ENCODE data around the gene KIAA1328. TPM values are rescaled to one million over a fixed set of nuclear protein-coding genes. Genes with fewer than 3 reads are reported as not detected.
A peak's percentile ranks its signal among the peaks of the same experiment; 100 is the strongest.

KIAA1328 gene
- total RNA-seq, 1 donor: 8.7 TPM

DNA sequence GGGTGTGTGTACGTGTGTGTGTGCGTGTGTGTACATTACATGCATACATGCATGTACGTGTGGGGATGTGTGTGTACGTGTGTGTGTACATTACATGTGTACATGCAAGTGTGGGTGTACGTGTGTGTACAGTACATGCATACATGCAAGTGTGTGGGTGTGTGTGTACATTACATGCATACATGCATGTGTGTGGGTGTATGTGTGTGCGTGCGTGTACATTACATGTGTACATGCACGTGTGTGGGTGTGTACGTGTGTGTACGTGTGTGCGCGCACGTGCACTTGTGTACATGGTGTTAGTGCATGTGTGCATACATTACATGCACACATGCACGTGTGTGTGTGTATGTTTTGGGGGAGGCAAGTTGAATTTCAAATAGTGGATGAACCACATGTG lies 436.0 kb downstream of the KIAA1328 start:
- Histone ChIP-seq H3K79me2 (ENCODE audit: insufficient read depth, low read length) (no peaks in the 10 kb centered on the region), H3K27me3 (ENCODE audit: insufficient read depth, low read length) (peaks cover 9% of the 10 kb centered on the region), H3K36me3 (ENCODE audit: insufficient read depth, low read length) (no peaks in the 10 kb centered on the region), H3K27ac (ENCODE audit: low read depth, low read length) (no peak overlapping the region), H3K9me3 (ENCODE audit: low read depth, low read length) (no peaks in the 10 kb centered on the region), H3K4me3 (ENCODE audit: insufficient read depth, low read length) (no peak overlapping the region), H4K20me1 (ENCODE audit: insufficient read depth, low read length) (no peaks in the 10 kb centered on the region), H2AFZ (ENCODE audit: low read length) (no peak overlapping the region), H3K4me2 (ENCODE audit: insufficient read depth, low read length) (no peak overlapping the region), H3K4me1 (ENCODE audit: insufficient read depth, low read length) (no peaks in the 10 kb centered on the region)
- TF ChIP-seq, protein P1, sequence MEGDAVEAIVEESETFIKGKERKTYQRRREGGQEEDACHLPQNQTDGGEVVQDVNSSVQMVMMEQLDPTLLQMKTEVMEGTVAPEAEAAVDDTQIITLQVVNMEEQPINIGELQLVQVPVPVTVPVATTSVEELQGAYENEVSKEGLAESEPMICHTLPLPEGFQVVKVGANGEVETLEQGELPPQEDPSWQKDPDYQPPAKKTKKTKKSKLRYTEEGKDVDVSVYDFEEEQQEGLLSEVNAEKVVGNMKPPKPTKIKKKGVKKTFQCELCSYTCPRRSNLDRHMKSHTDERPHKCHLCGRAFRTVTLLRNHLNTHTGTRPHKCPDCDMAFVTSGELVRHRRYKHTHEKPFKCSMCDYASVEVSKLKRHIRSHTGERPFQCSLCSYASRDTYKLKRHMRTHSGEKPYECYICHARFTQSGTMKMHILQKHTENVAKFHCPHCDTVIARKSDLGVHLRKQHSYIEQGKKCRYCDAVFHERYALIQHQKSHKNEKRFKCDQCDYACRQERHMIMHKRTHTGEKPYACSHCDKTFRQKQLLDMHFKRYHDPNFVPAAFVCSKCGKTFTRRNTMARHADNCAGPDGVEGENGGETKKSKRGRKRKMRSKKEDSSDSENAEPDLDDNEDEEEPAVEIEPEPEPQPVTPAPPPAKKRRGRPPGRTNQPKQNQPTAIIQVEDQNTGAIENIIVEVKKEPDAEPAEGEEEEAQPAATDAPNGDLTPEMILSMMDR (IDR thresholded peaks at IDR 0.05; ENCODE audit: extremely low read depth, low read depth, low read length): no peak
- no peak for DNase-seq (ENCODE audit: insufficient read length, low spot score, missing footprints)

DNA sequence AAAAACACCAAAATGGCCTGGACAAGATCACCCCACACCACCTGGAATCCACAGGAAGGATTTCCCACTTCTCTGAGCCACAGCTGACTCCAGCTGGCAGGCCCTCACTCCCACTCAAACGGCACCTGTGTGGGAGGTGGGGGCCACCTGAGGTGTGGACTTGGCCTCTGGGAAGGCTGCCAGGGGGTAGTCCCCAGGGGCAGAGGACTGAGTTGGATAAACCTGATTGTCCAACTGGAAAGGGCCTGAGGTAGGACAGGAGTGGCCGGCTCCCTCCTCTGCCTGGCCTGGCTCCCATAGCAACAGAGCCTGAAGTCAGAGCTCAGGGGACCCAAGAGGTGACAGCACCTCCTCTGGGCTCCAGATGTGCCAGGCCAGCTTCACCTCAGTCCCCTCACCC lies 436.5 kb downstream of the KIAA1328 start:
- TF ChIP-seq, protein P1 (IDR thresholded peaks at IDR 0.05; ENCODE audit: extremely low read depth, low read depth, low read length): no peak
- no peaks in the 10 kb centered on the region for H3K4me1 ChIP-seq (ENCODE audit: insufficient read depth, low read length)

DNA sequence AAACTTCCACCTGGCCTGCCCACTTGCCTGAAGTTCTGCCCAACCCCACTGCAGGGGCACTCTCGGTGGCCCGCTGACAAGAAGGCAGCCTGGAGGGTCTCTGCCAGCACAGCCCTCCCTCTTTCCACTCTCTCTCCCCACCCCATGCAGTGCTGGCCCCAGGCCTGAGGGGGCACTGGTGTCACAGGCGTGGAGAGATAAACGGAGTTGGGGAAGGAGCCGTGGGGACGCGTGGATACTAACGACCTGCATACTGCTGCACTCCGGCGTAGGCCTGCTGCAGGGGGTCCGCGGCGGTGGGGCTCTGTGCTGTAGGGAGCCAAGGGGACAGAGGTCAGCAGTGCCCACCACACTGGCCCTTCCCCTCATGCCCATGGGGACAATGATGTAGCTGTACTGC lies 437.4 kb downstream of the KIAA1328 start:
- H3K4me3 ChIP-seq (ENCODE audit: insufficient read depth, low read length): no peak overlapping the region
- TF ChIP-seq, protein P1 (IDR thresholded peaks at IDR 0.05; ENCODE audit: extremely low read depth, low read depth, low read length): no peak
- no peak overlapping the region for H3K4me2 ChIP-seq (ENCODE audit: insufficient read depth, low read length)
- H3K79me2 ChIP-seq (ENCODE audit: insufficient read depth, low read length): no peaks in the 10 kb centered on the region
- no peaks in the 10 kb centered on the region for H3K4me1 ChIP-seq (ENCODE audit: insufficient read depth, low read length)
- H3K36me3 ChIP-seq (ENCODE audit: insufficient read depth, low read length): no peaks in the 10 kb centered on the region
- H2AFZ ChIP-seq (ENCODE audit: low read length): no peak overlapping the region
- DNase-seq (ENCODE audit: insufficient read length, low spot score, missing footprints): no peak
- no peaks in the 10 kb centered on the region for H3K9me3 ChIP-seq (ENCODE audit: low read depth, low read length)
- no peak overlapping the region for H3K27ac ChIP-seq (ENCODE audit: low read depth, low read length)
- H4K20me1 ChIP-seq (ENCODE audit: insufficient read depth, low read length): no peaks in the 10 kb centered on the region
- H3K27me3 ChIP-seq (ENCODE audit: insufficient read depth, low read length): no peaks in the 10 kb centered on the region

More for the DNA sequence above, 436.5 kb downstream of the KIAA1328 start:
- no peak for DNase-seq (ENCODE audit: insufficient read length, low spot score, missing footprints)
- no peaks in the 10 kb centered on the region for H3K36me3 ChIP-seq (ENCODE audit: insufficient read depth, low read length)
- H4K20me1 ChIP-seq (ENCODE audit: insufficient read depth, low read length): no peaks in the 10 kb centered on the region
- H3K79me2 ChIP-seq (ENCODE audit: insufficient read depth, low read length): no peaks in the 10 kb centered on the region
- H3K27me3 ChIP-seq (ENCODE audit: insufficient read depth, low read length): peaks cover 5% of the 10 kb centered on the region
- no peak overlapping the region for H3K4me3 ChIP-seq (ENCODE audit: insufficient read depth, low read length)
- H2AFZ ChIP-seq (ENCODE audit: low read length): no peak overlapping the region
- no peak overlapping the region for H3K4me2 ChIP-seq (ENCODE audit: insufficient read depth, low read length)
- no peaks in the 10 kb centered on the region for H3K9me3 ChIP-seq (ENCODE audit: low read depth, low read length)
- no peak overlapping the region for H3K27ac ChIP-seq (ENCODE audit: low read depth, low read length)

DNA sequence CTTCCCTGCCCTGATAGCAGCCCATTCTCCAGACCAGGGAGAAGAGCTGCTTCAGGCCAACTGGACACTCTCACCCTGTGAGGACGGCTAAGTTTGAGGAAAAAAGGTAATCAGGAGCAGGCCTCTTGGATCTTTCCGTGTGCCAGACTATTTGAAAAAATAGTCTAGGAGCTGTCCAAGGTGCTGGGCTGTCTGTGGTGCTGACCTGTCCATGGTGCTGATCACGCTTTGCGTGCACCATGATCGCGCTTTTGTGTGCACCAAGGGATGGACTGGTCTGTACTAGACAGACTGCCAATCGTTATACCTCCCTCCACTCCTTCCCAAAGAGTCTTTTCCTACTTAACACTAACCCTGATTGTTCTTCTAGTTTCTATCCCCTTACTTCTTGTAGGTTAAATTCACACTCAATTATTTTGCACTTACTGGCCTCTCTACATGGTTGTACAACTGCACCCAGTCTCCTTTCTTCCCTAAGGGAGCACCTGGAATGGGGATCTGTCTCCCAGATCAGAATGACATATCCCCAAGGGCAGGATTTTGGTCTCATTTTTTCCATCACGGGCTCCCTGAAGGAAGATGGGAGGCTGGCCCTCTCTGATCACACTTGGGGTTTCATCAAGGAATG lies 441.2 kb downstream of the KIAA1328 start:
- Histone ChIP-seq H2AFZ (ENCODE audit: low read length) (no peak overlapping the region), H4K20me1 (ENCODE audit: insufficient read depth, low read length) (no peaks in the 10 kb centered on the region), H3K27ac (ENCODE audit: low read depth, low read length) (no peak overlapping the region), H3K36me3 (ENCODE audit: insufficient read depth, low read length) (no peaks in the 10 kb centered on the region), H3K4me3 (ENCODE audit: insufficient read depth, low read length) (no peak overlapping the region), H3K4me2 (ENCODE audit: insufficient read depth, low read length) (no peak overlapping the region), H3K4me1 (ENCODE audit: insufficient read depth, low read length) (no peaks in the 10 kb centered on the region), H3K27me3 (ENCODE audit: insufficient read depth, low read length) (peaks cover 17% of the 10 kb centered on the region), H3K9me3 (ENCODE audit: low read depth, low read length) (no peaks in the 10 kb centered on the region), H3K79me2 (ENCODE audit: insufficient read depth, low read length) (no peaks in the 10 kb centered on the region)
- TF ChIP-seq, protein P1 (IDR thresholded peaks at IDR 0.05; ENCODE audit: extremely low read depth, low read depth, low read length): no peak
- peak; percentile 93 for DNase-seq (ENCODE audit: insufficient read length, low spot score, missing footprints)

Data from osteoblast (primary cell).